Measurements from ENCODE around the gene CRYGN.

CRYGN gene

GRCh38 chr7:151454932-151455530 is 15.1 kb upstream of the CRYGN start:
- in situ Hi-C loops (cut with HindIII; ENCODE audit: low pct_unique_long_range_greater_than_20kb, low sequenced_read_pairs): no loop called here
- DNase-seq (ENCODE audit: low read depth in 1 of 2, low spot score in 1 of 2): no peak

DNA sequence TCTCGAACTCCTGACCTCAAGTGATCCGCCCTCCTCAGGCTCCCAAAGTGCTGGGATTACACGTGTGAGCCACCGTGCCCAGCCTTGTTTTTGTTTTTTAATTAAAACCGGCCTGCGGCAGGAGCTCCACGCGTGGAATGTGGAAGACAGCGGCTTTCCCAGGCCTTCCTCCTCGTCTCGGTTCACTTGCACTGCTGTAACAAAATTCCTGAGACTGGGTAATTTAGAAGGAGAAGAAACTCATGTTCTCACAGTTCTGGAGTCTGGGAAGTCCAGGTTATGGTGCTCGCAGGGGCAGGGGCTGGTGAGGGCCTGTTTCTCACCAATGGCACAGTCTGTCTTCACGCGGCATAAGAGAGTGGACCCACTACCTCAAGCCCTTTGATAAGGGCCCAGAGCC is 14.4 kb upstream of the CRYGN start:
- in situ Hi-C loops (cut with HindIII; ENCODE audit: low pct_unique_long_range_greater_than_20kb, low sequenced_read_pairs): no loop called here
- no peak for TF ChIP-seq JUND (IDR thresholded peaks at IDR 0.05; ENCODE audit: low read depth)
- no peak for DNase-seq (ENCODE audit: low read depth in 1 of 2, low spot score in 1 of 2)

More at GRCh38 chr7:151454932-151455530, 15.1 kb upstream of the CRYGN start:
- no peak for TF ChIP-seq JUND (IDR thresholded peaks at IDR 0.05; ENCODE audit: low read depth)

- in situ Hi-C loops (cut with HindIII; ENCODE audit: low pct_unique_long_range_greater_than_20kb, low sequenced_read_pairs): no loop called here
Observed at GRCh38 chr7:151453326-151453791, 13.4 kb upstream of the CRYGN start.

GRCh38 chr7:151452680-151453325 is 12.9 kb upstream of the CRYGN start:
- in situ Hi-C loops (cut with HindIII; ENCODE audit: low pct_unique_long_range_greater_than_20kb, low sequenced_read_pairs): no loop called here
- DNase-seq (ENCODE audit: low read depth in 1 of 2, low spot score in 1 of 2): no peak
- no peak for TF ChIP-seq JUND (IDR thresholded peaks at IDR 0.05; ENCODE audit: low read depth)

More at GRCh38 chr7:151453326-151453791, 13.4 kb upstream of the CRYGN start:
- no peak for TF ChIP-seq JUND (IDR thresholded peaks at IDR 0.05; ENCODE audit: low read depth)
- DNase-seq (ENCODE audit: low read depth in 1 of 2, low spot score in 1 of 2): peak in 1 of 2 experiments; percentile 27

GRCh38 chr7:151451626-151452571 is 12.0 kb upstream of the CRYGN start:
- DNase-seq (ENCODE audit: low read depth in 1 of 2, low spot score in 1 of 2): no peak
- no peak for TF ChIP-seq JUND (IDR thresholded peaks at IDR 0.05; ENCODE audit: low read depth)

GRCh38 chr7:151451156-151451555 is 11.2 kb upstream of the CRYGN start:
- DNase-seq (ENCODE audit: low read depth in 1 of 2, low spot score in 1 of 2): no peak
- TF ChIP-seq JUND (IDR thresholded peaks at IDR 0.05; ENCODE audit: low read depth): no peak
- in situ Hi-C loops (cut with HindIII; ENCODE audit: low pct_unique_long_range_greater_than_20kb, low sequenced_read_pairs): no loop called here

More at GRCh38 chr7:151451626-151452571, 12.0 kb upstream of the CRYGN start:
- in situ Hi-C loops (cut with HindIII; ENCODE audit: low pct_unique_long_range_greater_than_20kb, low sequenced_read_pairs): no loop called here

DNA sequence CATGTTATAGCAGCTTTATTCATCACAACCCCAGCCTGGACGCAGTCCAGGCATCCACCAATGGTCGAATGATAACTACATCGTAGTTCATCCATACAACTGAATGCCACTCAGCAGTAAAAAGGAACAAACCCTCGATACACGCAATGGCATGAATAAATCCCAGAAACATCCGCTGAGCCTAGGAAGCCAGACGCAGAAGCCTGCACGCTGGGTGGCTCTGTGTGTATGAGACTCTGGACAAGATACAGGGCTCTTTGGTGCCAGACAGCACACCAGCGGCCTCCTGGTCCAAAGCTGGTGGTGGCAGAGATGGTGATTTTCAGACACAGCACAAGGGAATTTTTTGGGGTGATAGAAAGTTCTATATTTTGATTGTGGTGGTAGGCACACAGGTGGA is 10.0 kb upstream of the CRYGN start:
- no peak for TF ChIP-seq JUND (IDR thresholded peaks at IDR 0.05; ENCODE audit: low read depth)
- in situ Hi-C loops (cut with HindIII; ENCODE audit: low pct_unique_long_range_greater_than_20kb, low sequenced_read_pairs): no loop called here
- DNase-seq (ENCODE audit: low read depth in 1 of 2, low spot score in 1 of 2): no peak

DNA sequence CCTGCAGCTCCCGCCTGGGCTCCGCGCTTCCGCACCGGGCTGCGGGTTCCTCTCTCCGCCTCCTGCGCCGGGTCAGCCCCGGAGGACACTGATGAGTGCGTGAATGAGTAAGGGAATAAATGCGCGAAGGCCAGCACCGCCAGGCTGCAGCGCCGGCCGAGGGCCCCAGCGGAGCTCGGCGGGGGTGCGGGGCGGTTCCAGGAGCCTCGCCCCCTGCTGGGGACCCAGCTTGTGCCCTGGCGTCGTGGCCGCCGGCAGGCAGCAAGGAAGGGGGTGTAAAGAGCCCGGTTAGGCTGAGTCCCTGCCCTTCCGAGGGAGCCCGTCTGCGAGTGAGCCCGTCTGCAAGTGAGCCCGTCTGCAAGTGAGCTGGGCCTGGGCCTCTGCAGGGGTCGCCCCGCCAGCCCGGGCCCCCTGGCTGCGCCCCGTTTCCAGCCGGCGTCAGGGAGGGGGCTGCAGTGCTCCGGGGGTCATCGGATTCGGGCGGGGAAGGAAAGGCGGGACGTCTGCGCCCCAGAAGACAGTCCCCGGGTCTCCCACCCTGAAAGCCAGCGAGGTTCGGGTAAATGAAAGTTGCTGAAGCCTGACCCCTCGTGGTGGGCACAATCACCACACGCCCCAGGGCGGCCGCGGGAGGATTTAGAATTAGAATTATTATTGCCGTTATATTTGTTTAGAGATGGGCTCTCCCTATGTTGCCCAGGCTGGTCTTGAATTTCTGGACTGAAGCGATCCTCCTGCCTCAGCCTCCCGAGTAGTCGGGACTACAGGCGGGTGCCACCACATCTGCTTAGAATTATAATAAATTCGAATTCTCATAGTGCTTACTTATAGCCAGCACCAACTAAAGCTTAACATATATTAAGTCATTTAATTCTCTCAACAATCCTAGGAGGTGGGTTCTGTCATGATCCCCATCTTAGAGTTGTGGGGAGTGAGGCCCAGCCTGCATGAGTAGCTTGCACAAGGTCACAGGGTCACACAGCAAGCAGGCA is 8.6 kb upstream of the CRYGN start:
- TF ChIP-seq JUND (IDR thresholded peaks at IDR 0.05; ENCODE audit: low read depth): no peak
- no peak for DNase-seq (ENCODE audit: low read depth in 1 of 2, low spot score in 1 of 2)
- in situ Hi-C loops (cut with HindIII; ENCODE audit: low pct_unique_long_range_greater_than_20kb, low sequenced_read_pairs): no loop called here

- in situ Hi-C loops (cut with HindIII; ENCODE audit: low pct_unique_long_range_greater_than_20kb, low sequenced_read_pairs): no loop called here
- no peak for TF ChIP-seq JUND (IDR thresholded peaks at IDR 0.05; ENCODE audit: low read depth)
- DNase-seq (ENCODE audit: low read depth in 1 of 2, low spot score in 1 of 2): no peak
Observed at GRCh38 chr7:151447901-151448260, 7.9 kb upstream of the CRYGN start.

- in situ Hi-C loops (cut with HindIII; ENCODE audit: low pct_unique_long_range_greater_than_20kb, low sequenced_read_pairs): no loop called here
- TF ChIP-seq JUND (IDR thresholded peaks at IDR 0.05; ENCODE audit: low read depth): no peak
- DNase-seq (ENCODE audit: low read depth in 1 of 2, low spot score in 1 of 2): no peak
Observed at GRCh38 chr7:151447312-151447711, 7.4 kb upstream of the CRYGN start.

- TF ChIP-seq JUND (IDR thresholded peaks at IDR 0.05; ENCODE audit: low read depth): no peak
- no peak for DNase-seq (ENCODE audit: low read depth in 1 of 2, low spot score in 1 of 2)
- in situ Hi-C loops (cut with HindIII; ENCODE audit: low pct_unique_long_range_greater_than_20kb, low sequenced_read_pairs): no loop called here
Observed at GRCh38 chr7:151446412-151446811, 6.5 kb upstream of the CRYGN start.

DNA sequence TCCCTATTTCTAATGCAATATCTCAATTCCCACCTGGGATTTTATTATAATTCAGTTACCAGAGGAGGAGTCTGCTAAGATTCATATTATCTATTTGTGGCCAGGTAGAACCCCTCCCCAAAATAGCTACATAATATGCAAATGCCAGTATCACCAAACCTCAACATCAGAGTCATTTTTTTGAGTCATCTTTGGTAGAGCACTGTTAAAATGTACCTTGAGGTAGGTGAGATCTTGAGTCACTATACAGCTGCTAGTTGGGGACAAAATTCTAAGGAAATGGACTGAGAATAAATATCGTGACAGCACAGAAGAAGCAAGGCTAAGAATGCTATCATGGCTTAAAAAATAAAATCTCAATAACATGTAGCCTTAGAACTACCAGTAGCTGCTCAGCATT is 4.7 kb upstream of the CRYGN start:
- TF ChIP-seq JUND (IDR thresholded peaks at IDR 0.05; ENCODE audit: low read depth): no peak
- no peak for DNase-seq (ENCODE audit: low read depth in 1 of 2, low spot score in 1 of 2)
- in situ Hi-C loops (cut with HindIII; ENCODE audit: low pct_unique_long_range_greater_than_20kb, low sequenced_read_pairs): no loop called here
